NT2/D1 (cell line): ENCODE data around the gene DAAM1.

Experiments used
- SUZ12 ChIP-seq: IDR thresholded peaks from 2 replicates; pipeline ENCODE4 v1.6.1; 2011; ENCODE audit not compliant: insufficient read length, insufficient read depth; ENCODE audit errors: extremely low read depth
- YY1 ChIP-seq: IDR thresholded peaks from 2 replicates; pipeline ENCODE4 v1.6.1; 2011; ENCODE audit not compliant: insufficient read length, insufficient read depth
- ZNF274 ChIP-seq: IDR thresholded peaks from 2 replicates; pipeline ENCODE4 v1.6.1; 2011; ENCODE audit warnings: mild to moderate bottlenecking, low read depth, low read length

DNA sequence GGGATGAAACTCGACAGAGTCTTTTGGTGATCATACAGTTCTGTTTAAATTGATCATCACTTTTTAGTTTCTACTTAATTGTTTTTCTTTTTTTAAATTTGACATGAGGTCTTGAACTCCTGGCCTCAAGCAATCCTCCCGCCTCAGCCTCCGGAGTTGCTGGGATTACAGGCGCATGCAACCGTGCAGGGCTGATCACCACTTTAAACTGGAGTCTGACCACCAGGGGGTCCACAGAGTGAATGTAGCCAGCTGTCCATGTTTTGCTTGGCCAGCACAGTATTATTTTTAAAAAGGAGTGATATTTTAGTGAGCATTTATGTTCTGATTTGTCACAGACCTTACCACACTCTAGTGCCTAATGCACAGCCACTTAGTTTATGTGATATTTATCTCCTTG lies 10.7 kb downstream of the DAAM1 start:
- TF ChIP-seq ZNF274 (no peak), YY1 (no peak), SUZ12 (no peak)
